Suprapubic skin (tissue), 4 donors: ENCODE data around the gene XPO6.

Source experiments
- POLR2A ChIP-seq, 2 donors: fragments of 450-650 bp; IDR thresholded peaks; one replicate each; pipeline ENCODE4 v1.6.1; 2017; ENCODE audit warnings: antibody characterized with exemption in 2 of 2, mild to moderate bottlenecking in 2 of 2, moderate library complexity in 2 of 2
- POLR2AphosphoS5 ChIP-seq, 3 donors: sonication (generic); formaldehyde crosslinking; IDR thresholded peaks; one replicate each; pipeline ENCODE4 v1.6.1; 2017; ENCODE audit warnings: antibody characterized with exemption in 3 of 3
- TF ChIP-seq, protein P1 (sequence below), 2 donors: fragments of 200-600 bp in 1 of 2; fragments of 450-650 bp in 1 of 2; sonication (generic) in 1 of 2; IDR thresholded peaks; one replicate each; pipeline ENCODE4 v1.5.1; 2016 to 2019; ENCODE audit warnings: antibody characterized with exemption in 2 of 2, mild to moderate bottlenecking in 1 of 2, moderate library complexity in 1 of 2

GRCh38 chr16:28084209-28084608 is 127.6 kb downstream of the XPO6 start:
- TF ChIP-seq, protein P1, sequence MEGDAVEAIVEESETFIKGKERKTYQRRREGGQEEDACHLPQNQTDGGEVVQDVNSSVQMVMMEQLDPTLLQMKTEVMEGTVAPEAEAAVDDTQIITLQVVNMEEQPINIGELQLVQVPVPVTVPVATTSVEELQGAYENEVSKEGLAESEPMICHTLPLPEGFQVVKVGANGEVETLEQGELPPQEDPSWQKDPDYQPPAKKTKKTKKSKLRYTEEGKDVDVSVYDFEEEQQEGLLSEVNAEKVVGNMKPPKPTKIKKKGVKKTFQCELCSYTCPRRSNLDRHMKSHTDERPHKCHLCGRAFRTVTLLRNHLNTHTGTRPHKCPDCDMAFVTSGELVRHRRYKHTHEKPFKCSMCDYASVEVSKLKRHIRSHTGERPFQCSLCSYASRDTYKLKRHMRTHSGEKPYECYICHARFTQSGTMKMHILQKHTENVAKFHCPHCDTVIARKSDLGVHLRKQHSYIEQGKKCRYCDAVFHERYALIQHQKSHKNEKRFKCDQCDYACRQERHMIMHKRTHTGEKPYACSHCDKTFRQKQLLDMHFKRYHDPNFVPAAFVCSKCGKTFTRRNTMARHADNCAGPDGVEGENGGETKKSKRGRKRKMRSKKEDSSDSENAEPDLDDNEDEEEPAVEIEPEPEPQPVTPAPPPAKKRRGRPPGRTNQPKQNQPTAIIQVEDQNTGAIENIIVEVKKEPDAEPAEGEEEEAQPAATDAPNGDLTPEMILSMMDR (IDR thresholded peaks at IDR 0.05) = no peak
- TF ChIP-seq POLR2AphosphoS5 (IDR thresholded peaks at IDR 0.05) = no peak
- no peak for TF ChIP-seq POLR2A (IDR thresholded peaks at IDR 0.05)
